OCI-LY3 (cell line): ENCODE results near the gene CIB4.

Experiments
- H2AFZ ChIP-seq: fragments of 200-600, 300-600 bp; shearing (Covaris generic); 2 replicates; pipeline ENCODE4 v1.6.0; 2014; ENCODE audit warnings: antibody characterized with exemption, low read depth, low read length
- H3K27ac ChIP-seq: fragments of 200-600, 300-600 bp; sonication (generic); 2 replicates; pipeline ENCODE4 v1.5.1; 2014; ENCODE audit warnings: mild to moderate bottlenecking, low read length, moderate library complexity, mixed read lengths
- H3K27me3 ChIP-seq: fragments of 200-600, 300-600 bp; sonication (generic); 2 replicates; pipeline ENCODE4 v1.6.1; 2014; ENCODE audit warnings: low read depth, low read length, mixed read lengths
- H3K36me3 ChIP-seq: fragments of 200-600, 300-600 bp; sonication (generic); replicated peaks from 2 replicates; pipeline ENCODE3; 2014; ENCODE audit warnings: low read depth, low read length, mixed read lengths
- H3K4me1 ChIP-seq: fragments of 300-600, 200-600 bp; sonication (generic); 2 replicates; pipeline ENCODE4 v1.6.1; 2014; ENCODE audit warnings: low read length, mixed read lengths
- H3K4me2 ChIP-seq: fragments of 200-600, 300-600 bp; sonication (generic); 2 replicates; pipeline ENCODE4 v1.6.1; 2014; ENCODE audit warnings: low read length, mixed read lengths
- H3K4me3 ChIP-seq: fragments of 300-600, 200-600 bp; sonication (generic); 2 replicates; pipeline ENCODE4 v1.5.1; 2014; ENCODE audit warnings: antibody characterized with exemption, mild to moderate bottlenecking, low read length, moderate library complexity
- H3K79me2 ChIP-seq: fragments of 300-600, 200-600 bp; shearing (Covaris generic); 2 replicates; pipeline ENCODE4 v1.6.1; 2014; ENCODE audit warnings: mild to moderate bottlenecking, low read length, mixed read lengths
- H3K9ac ChIP-seq: fragments of 300-600, 200-600 bp; shearing (Covaris generic); 2 replicates; pipeline ENCODE4 v1.6.0; 2014; ENCODE audit warnings: mild to moderate bottlenecking, low read length, moderate library complexity
- H3K9me3 ChIP-seq: fragments of 200-600, 300-600 bp; shearing (Covaris generic); 2 replicates; pipeline ENCODE4 v1.6.1; 2014; ENCODE audit warnings: low read length, mixed read lengths; ENCODE audit not compliant: insufficient read depth
- H4K20me1 ChIP-seq: fragments of 200-600, 300-600 bp; sonication (generic); 2 replicates; pipeline ENCODE4 v1.6.1; 2016; ENCODE audit warnings: low read length, mixed read lengths; ENCODE audit not compliant: insufficient read depth
- EZH2phosphoT487 ChIP-seq: fragments of 200-600 bp; shearing (Covaris generic); IDR thresholded peaks from 2 replicates; pipeline ENCODE4 v1.6.1; 2018; ENCODE audit warnings: antibody characterized with exemption, mixed run types, low read depth
- TF ChIP-seq, protein P1 (sequence below): fragments of 200-600, 300-600 bp; sonication (generic); IDR thresholded peaks from 2 replicates; pipeline ENCODE4 v1.5.1; 2014; ENCODE audit warnings: antibody characterized with exemption, low read length, low read depth

Gene CIB4

DNA sequence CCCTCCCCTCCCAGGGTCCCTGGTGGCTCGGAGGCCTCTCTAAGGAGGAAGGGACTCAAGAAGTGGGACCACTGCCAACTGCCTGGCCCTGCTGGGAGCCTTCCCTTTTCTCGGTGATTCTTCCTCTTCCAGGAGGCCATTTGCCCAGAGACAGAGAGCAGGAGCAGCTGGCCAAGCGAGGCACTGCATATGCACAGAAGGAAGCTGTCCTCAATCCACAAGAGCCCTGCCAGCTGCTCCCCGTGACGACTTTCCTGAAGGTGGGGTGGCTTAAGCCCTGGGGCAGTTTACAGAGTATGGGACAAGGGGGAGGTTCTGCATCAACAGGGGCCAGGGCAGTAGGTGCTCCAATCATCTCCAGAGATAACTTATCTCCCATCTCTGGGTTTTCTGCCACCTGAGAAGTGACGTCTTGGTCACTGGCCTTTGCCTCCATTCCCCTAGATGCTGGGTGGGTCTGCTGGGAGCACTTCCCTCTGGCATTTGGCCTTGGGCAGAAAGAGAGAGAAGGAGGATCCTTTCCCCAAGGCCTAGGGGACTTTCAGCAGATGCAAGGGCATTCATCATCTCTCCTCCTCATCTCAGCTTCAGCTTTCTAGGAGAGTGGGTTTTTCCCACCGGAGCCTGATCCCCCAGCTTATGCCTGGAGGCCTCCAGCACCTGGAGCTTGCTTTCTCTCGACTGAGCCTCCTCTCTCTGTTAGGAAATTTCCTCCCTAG is 28.5 kb downstream of the CIB4 start:
- Histone ChIP-seq H3K4me2 (no peak overlapping the region), H3K4me3 (no peak overlapping the region), H4K20me1 (no peaks in the 10 kb centered on the region), H3K9ac (no peak overlapping the region), H3K9me3 (no peaks in the 10 kb centered on the region), H3K27me3 (no peaks in the 10 kb centered on the region), H2AFZ (no peak overlapping the region), H3K27ac (no peak overlapping the region), H3K79me2 (no peaks in the 10 kb centered on the region), H3K36me3 (no peaks in the 10 kb centered on the region), H3K4me1 (no peaks in the 10 kb centered on the region)
- TF ChIP-seq EZH2phosphoT487 = no peak
- TF ChIP-seq, protein P1, sequence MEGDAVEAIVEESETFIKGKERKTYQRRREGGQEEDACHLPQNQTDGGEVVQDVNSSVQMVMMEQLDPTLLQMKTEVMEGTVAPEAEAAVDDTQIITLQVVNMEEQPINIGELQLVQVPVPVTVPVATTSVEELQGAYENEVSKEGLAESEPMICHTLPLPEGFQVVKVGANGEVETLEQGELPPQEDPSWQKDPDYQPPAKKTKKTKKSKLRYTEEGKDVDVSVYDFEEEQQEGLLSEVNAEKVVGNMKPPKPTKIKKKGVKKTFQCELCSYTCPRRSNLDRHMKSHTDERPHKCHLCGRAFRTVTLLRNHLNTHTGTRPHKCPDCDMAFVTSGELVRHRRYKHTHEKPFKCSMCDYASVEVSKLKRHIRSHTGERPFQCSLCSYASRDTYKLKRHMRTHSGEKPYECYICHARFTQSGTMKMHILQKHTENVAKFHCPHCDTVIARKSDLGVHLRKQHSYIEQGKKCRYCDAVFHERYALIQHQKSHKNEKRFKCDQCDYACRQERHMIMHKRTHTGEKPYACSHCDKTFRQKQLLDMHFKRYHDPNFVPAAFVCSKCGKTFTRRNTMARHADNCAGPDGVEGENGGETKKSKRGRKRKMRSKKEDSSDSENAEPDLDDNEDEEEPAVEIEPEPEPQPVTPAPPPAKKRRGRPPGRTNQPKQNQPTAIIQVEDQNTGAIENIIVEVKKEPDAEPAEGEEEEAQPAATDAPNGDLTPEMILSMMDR = no peak

DNA sequence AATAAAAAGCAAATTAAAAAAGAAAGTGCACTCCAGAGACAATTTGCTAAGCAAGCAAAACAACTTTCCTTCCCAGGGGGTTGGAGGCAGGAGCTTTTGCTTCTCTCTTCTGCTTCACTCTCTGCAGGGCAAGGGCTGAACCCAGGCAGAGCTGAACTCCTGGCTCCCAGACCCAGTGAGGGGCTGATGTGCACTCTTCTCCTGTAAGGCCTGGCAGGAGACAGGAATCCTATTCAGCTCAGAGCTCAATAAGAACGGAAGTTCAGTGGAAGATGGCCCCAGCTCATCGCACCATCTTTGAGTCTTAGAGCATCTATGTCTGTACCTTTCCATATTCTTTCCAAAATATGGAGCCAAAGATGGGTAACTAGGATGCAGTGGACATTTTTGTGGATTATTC is 29.1 kb downstream of the CIB4 start:
- no peaks in the 10 kb centered on the region for H3K9me3 ChIP-seq
- TF ChIP-seq, protein P1 = no peak
- no peak for TF ChIP-seq EZH2phosphoT487
- H3K4me1 ChIP-seq = no peaks in the 10 kb centered on the region

DNA sequence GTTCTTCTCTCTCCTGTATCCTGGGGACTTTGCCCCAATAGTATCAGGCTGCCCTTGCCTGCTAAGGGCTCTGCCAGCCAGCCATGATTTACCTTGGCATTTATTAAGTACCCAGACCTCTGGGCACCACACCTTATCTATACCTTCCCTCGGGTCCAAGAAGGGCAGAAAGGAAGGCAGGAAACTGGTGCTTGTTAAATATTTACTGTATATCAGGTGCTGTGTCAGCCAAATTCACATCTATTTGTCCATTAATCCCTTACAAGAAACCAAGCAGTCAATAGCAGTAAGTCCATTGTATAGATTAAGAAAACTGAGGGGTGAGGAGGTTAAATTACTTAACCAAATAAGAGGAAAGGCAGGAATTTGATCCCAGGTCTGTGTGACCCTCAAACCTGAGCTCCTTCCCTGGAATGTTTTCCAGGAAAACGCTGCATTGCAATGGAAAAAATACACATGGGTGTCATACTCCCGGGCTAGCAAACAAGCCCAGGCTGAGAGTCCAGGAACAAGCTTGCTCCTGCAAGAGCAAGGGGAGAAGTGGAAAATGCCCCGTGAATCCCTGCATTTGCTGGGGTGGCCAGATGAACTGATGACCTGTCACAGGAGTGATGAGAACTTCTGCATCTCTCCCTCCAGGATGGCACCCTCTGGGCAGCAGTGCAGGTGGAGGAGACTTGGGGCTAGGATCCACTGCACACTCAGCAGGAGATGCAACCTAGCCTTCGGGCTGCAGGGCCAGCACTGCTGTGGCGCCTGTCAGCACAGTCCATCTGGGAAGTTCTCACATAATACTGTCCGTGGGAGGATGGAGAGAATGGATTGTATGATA is 30.4 kb downstream of the CIB4 start:
- Histone ChIP-seq H3K27me3 (no peaks in the 10 kb centered on the region), H3K4me1 (no peaks in the 10 kb centered on the region), H3K9ac (no peak overlapping the region)

More for the DNA sequence above, 29.1 kb downstream of the CIB4 start:
- Histone ChIP-seq H3K9ac (no peak overlapping the region), H3K27me3 (no peaks in the 10 kb centered on the region), H3K79me2 (no peaks in the 10 kb centered on the region), H3K36me3 (no peaks in the 10 kb centered on the region), H3K4me3 (no peak overlapping the region), H3K4me2 (no peak overlapping the region), H3K27ac (no peak overlapping the region), H4K20me1 (no peaks in the 10 kb centered on the region), H2AFZ (no peak overlapping the region)

More for the DNA sequence above, 30.4 kb downstream of the CIB4 start:
- Histone ChIP-seq H3K79me2 (no peaks in the 10 kb centered on the region), H3K36me3 (no peaks in the 10 kb centered on the region), H3K4me2 (no peak overlapping the region), H3K4me3 (no peak overlapping the region), H4K20me1 (no peaks in the 10 kb centered on the region), H2AFZ (no peak overlapping the region), H3K9me3 (no peaks in the 10 kb centered on the region), H3K27ac (no peak overlapping the region)
- TF ChIP-seq, protein P1 = no peak
- no peak for TF ChIP-seq EZH2phosphoT487
